HG03442 (cell line): ENCODE results near the gene DDIT3.
"Not testable (repeated sequence)": the region's sequence is repeated elsewhere in the genome, so short reads cannot be mapped to it uniquely, and the experiment has no call there.

Source experiments
- ATAC-seq: cut with Tn5 transposase; IDR thresholded peaks from one replicate; pipeline ENCODE4 v1.9.1; 2021; ENCODE audit warnings: mild to moderate bottlenecking, moderate library complexity; ENCODE audit not compliant: unreplicated experiment

Gene DDIT3

DNA sequence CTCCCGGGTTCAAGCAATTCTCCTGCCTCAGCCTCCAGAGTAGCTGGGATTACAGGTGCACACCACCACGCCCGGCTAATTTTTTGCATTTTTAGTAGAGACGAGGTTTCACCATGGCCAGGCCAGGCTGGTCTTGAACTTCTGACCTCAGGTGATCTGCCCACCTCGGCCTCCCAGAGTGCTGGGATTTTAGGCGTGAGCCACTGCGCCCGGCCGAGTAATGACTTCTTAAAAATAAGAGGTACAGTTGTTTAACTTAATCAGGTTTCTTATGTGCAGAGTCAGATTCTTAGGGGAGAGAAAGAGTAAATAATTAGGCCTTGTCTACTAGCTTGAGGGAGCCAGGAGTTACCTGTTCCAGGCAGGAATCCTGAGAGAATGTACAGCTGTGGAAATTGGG is 6.1 kb downstream of the DDIT3 start:
- not testable (repeated sequence) for ATAC-seq

DNA sequence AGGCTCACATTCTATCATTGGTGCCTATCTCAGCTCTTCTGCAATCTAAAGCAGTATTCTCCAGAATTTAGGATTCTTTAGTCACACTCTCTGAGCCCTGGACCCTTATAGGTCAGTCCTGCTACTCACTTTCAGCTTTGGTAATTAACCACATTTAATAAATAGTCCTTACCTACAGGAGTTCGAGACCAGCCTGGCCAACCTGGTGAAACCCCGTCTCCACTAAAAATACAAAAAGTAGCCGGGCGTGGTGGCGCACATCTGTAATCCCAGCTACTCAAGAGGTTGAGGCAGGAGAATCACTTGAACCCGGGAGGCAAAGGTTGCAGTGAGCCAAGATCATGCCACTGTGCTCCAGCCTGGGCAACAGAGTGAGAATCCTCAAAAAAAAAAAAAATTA is 6.6 kb downstream of the DDIT3 start:
- ATAC-seq, result not testable (repeated sequence)

DNA sequence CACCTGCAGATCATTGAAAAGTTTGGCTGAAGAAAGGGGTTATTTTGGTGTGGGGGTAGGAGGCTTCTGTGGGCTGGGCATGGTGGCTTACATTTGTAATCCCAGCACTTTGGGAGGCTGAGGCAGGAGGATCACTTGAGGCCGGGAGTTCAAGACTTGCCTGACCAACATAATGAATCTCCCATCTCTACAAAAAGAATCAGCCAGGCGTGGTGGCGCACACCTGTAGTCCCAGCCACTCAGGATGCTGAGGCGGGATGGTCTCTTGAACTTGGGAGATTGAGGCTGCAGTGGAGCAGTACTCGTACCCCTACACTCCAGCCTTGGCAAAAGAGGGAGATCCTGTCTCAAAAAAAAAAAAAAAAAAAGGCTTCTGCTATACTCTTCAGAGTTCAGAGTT is 7.0 kb downstream of the DDIT3 start:
- ATAC-seq, result no peak

DNA sequence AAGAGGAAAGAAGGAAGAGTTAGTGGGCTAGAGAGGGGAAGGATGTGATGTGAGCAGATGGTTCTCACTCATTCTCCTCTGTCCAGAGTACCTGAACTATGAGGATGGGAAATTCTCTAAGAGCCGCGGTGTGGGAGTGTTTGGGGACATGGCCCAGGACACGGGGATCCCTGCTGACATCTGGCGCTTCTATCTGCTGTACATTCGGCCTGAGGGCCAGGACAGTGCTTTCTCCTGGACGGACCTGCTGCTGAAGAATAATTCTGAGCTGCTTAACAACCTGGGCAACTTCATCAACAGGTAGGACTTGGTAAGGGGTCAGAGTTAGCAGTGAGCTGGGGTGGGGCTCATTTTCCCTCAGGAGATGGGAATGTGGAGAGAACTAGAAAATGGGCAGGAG is 7.6 kb downstream of the DDIT3 start:
- no peak for ATAC-seq

DNA sequence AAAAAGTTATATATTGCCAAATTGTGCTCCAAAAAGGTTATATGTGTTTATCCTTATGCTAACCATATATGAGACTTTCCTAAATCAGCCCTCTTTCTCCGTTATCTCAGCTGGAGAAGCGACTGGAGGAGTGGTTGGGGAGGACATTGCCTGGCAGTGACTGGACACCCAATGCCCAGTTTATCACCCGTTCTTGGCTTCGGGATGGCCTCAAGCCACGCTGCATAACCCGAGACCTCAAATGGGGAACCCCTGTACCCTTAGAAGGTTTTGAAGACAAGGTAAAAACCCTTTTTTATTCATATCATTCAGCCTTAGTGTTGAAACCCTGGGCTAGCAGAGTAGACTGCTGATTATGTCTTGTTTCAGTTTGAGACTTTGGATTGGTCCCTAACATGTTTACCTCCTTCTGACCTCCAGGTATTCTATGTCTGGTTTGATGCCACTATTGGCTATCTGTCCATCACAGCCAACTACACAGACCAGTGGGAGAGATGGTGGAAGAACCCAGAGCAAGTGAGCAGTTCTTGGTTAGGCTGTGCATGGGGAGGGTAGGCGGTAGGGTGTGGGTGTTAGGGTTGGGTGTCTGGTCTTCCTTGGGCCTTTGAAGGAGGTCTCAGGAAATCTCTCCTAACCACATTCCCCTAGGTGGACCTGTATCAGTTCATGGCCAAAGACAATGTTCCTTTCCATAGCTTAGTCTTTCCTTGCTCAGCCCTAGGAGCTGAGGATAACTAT is 8.6 kb downstream of the DDIT3 start:
- no peak for ATAC-seq

DNA sequence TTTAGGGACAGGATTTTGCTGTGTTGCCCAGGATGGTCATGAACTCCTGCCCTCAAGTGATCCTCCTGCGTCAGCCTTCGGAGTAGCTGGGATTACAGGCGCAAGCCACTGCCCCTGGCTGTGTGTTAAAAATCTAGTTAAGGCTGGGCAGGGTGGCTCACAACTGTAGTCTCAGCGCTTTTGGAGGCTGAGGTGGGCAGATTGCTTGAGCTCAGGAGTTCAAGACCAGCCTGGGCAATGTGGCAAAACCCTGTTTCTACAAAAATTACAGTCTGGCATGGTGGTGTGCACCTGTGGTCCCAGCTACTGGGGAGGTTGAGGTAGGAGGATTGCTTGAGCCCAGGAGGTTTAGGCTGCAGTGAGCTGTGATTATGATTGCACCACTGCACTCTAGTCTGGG is 9.2 kb downstream of the DDIT3 start:
- no peak for ATAC-seq

DNA sequence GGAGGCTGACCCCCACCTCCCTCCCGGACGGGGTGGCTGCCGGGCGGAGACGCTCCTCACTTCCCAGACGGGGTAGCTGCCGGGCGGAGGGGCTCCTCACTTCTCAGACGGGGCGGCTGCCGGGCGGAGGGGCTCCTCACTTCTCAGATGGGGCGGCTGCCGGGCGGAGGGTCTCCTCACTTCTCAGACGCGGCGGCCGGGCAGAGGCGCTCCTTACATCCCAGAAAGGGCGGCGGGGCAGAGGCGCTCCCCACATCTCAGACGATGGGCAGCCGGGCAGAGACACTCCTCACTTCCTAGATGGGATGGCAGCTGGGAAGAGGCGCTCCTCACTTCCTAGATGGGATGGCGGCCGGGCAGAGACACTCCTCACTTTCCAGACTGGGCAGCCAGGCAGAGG is 12.5 kb downstream of the DDIT3 start:
- ATAC-seq, result not testable (repeated sequence)

DNA sequence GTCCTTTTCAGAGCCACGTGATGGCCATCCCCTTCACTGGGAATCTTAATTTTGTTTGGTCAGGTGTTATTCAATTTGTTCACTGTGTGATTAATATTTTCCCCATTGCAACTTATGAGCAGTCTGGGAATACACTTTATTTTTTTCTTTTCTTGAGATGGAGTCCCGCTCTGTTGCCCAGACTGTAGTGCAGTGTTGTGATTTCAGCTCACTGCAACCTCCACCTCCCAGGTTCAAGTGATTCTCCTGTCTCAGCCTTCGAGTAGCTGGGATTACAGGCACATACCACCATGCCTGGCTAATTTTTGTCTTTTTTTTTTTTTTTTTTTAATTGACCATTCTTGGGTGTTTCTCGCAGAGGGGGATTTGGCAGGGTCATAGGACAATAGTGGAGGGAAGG is 13.8 kb downstream of the DDIT3 start:
- ATAC-seq, result not testable (repeated sequence)

DNA sequence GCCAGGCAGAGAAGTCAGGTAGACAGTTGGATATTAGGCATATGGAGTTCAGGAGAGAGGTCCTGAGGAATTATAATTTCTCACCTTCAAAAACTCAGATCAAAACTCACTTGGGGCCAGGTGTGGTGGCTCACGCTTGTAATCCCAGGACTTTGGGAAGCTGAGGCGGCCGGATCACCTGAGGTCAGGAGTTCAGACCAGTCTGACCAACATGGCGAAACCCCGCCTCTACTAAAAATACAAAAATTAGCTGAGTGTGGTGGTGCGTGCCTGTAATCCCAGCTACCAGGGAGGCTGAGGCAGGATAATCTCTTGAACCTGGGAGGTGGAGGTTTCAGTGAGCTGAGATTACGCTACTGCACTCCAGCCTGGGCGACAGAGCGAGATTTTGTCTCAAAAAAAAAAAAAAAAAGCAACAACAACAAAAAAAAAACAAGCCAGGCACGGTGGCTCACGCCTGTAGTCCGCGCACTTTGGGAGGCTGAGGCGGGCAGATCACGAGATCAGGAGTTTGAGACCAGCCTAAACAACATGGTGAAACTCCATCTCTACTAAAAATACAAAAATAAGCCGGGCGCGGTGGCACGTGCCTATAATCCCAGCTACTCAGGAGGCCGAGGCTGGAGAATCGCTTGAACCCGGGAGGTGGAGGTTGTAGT is 17.9 kb downstream of the DDIT3 start:
- not testable (repeated sequence) for ATAC-seq

DNA sequence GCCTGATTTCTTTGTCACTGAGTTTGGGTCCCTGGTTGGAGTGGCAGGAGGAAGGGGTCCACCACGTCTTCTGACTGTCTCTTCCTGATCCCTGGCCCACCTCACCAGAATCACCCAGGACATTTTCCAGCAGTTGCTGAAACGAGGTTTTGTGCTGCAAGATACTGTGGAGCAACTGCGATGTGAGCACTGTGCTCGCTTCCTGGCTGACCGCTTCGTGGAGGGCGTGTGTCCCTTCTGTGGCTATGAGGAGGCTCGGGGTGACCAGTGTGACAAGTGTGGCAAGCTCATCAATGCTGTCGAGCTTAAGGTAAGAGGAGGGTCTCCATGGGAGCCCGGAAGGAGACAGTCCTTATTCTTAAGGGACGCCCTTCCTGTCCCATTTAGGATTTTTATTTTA is 20.1 kb downstream of the DDIT3 start:
- ATAC-seq, result no peak

DNA sequence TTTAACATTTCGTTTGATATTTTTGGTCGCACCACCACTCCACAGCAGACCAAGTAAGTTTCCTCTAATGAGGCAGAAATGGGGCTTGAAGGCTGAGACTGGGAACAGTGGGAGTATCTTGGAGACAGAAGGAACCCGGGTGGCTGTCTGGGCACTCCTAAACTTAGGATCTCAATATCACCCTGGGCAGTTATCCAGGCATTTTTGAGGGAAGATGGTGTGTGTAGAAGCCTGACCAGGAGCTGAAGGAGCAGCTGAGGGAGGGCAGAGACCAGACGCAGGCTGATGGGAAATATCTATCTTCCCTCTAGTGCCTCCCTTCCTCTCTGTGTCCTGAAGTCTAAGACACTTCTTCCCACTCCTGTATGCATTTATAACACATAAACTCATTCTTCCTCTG is 21.7 kb downstream of the DDIT3 start:
- no peak for ATAC-seq

DNA sequence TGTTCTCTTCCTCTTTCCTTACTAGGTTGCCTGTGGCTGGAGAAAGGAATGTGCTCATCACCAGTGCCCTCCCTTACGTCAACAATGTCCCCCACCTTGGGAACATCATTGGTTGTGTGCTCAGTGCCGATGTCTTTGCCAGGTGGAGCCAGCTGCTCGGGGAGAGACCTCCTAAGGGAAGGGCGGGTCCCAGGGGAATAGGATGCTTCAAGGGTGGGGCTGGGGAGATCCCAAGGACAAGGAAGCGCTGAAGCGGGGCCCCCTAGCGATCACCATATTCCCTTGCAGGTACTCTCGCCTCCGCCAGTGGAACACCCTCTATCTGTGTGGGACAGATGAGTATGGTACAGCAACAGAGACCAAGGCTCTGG is 22.2 kb downstream of the DDIT3 start:
- no peak for ATAC-seq

DNA sequence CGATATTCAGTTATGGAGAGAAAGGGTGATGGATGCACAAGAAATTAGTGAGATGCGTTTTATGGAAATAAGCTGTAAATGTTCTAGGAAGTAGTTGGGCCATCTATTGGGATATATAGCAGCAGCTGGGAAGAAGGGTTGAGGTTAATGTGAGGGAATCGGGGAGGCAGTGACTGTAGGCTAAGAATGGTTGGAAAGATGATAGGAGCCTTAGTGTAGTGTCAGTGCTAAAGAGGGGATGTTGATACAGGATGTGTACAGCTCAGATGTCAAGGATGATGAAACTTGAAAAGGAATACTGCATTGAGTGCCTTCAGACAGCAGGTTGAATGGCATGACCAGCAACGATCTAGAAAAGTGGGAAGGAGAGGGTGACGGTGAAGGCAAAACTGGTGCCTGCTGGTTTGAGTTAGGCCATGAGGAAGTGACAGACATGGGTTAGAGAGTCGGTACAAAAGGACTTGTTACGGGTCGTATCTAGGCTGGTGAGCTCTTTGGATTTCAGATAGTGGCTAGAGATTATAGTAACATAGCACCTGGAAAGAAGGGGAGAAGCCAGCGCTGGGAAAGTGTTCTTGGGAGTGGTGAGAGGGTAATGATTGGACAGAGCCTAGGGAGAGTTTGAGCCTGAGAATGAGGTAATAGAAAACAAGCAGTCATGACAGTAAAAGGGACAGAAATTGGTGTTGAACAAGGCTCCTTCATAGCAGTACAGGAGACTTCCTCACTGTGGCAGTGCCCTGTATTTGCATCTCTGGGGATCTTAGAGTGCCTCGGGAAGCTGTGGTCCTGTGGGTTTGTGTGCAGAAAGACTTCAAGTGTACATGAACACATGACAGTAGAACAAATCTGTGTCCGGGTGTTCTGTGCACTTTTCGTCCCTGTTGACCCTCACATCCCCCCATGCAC is 22.8 kb downstream of the DDIT3 start:
- ATAC-seq, result no peak

DNA sequence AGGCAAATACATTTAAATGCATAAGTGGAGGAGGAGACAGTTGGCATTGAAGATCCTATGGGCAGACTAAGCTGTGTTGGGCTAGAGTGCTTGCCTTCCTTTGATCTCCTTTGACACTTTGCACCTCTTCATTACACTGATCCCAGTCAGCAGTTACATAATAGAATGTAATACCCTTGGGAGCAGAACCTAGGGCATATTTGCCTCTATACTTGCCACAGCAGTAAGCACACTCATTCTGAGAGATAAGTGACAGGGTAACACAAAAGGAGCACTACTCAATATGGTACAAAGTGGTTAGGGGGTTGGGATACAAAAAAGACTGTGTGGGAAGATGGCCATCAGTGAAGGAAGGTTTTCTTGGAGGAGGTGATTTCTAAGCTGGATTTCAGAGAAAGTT is 23.5 kb downstream of the DDIT3 start:
- peak; percentile 55 for ATAC-seq

DNA sequence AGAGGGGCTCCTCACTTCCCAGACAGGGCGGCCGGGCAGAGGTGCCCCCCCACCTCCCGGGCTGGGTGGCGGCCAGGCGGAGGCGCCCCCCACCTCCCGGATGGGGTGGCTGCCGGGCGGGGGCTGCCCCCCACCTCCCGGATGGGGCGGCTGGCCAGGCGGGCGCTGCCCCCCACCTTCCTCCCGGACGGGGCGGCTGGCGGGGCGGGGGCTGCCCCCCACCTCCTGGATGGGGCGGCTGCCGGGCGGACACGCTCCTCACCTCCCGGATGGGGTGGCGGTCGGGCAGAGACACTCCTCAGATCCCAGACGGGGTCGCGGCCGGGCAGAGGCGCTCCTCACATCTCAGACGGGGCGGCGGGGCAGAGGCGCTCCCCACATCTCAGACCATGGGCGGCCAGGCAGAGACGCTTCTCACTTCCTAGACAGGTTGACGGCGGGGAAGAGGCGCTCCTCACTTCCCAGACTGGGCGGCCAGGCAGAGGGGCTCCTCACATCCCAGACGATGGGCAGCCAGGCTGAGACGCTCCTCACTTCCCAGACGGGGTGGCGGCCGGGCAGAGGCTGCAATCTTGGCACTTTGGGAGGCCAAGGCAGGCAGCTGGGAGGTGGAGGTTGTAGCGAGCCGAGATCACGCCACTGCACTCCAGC is 25.1 kb downstream of the DDIT3 start:
- not testable (repeated sequence) for ATAC-seq

DNA sequence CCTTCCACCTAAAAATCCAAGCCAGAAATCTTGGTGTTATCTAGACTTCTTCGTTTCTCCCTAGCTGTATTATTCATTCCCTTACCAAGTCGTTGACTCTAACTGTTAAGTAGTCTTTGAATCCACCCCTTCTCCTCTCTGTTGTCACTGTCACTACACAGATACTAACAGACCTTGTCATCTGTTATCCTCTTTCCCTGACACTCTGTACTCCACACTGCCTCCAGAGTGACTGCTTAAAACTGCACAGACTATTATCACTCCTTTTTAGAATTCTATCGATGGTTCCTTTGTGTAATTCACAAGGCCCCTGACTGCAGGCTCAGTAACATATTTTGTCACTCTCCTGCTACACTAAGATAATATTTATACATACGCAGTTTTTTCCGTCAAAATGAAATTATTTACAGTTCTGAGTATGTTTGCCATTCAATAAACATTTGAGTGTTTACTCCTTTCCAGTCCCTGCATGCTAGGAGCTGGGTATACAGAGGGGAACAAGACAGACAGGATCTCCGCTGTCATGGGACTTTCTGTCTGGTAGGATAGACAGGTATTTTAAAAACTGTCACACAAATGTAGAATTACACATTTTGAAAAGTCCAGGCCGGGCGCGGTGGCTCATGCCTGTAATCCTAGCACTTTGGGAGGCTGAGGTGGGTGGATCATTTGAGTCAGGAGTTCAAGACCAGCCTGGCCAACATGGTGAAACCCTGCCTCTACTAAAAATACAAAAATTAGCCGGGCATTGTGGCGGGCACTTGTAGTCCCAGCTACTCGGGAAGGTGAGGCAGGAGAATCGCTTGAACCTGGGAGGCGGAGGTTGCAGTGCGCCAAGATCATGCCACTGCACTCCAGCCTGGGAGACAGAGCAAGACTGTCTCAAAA is 28.7 kb downstream of the DDIT3 start:
- no peak for ATAC-seq

DNA sequence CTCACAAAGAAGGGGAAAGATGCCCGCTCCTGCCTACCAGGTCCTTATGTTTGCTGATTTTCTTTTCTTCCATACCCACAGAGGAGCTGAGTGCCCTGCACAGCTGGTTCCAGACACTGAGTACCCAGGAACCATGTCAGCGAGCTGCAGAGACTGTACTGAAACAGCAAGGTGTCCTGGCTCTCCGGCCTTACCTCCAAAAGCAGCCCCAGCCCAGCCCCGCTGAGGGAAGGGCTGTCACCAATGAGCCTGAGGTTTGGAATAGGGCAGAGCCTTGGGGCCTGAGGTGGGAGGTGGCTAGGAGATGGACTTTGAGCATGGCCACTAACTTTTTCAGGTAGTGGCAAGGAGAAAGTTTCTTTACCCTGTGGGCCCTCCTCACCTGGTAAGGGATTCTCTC is 30.2 kb downstream of the DDIT3 start:
- ATAC-seq, result no peak

DNA sequence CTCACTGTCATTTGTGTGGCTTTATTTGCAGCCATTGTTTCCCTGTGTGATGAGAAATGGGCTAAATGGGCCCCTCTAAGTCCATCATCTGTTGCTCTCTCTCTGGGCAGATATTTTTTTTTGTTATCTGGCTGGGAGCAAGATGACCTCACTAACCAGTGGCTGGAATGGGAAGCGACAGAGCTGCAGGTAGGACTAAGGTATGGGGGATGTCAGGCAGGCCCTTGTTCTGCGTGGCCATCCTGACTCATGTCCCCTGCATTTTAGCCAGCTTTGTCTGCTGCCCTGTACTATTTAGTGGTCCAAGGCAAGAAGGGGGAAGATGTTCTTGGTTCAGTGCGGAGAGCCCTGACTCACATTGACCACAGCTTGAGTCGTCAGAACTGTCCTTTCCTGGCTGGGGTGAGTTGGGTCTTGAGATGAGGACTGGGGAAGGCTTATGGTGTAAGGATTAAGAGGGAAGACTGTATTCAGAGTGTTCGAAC is 31.1 kb downstream of the DDIT3 start:
- ATAC-seq, result no peak

DNA sequence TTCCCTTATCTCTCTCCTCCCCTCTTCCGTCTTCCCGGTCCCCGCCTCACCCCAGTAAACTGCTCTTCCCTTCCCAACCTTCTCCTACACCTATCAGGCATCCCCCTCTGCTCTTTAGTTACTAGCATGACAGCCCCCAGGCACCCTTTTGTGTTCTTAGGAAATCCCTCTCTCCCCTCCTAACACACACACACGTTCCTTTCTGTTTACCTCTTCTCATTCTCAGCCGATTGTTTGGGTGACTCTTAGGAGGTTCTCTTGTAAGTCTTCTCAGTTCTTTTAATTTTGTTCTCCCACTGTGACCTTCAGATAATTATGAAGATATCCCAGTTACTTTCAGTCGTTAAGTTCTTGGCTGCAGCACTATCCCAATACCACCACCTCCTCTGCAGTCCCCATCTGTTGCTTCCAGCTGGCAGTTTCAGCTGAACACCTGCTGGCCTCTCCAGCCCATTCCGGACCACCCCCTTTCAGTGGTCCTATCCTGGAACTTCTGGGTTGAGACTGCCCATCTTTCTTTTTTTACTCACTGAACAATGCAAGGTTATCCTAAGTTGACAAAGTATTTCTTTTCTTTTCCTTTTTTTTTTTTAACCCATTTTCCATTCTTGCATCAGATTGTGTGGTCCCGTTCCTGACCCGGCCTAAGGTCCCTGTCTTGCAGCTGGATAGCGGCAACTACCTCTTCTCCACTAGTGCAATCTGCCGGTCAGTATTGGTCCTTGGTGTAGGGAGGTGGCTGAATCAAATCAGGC is 31.7 kb downstream of the DDIT3 start:
- no peak for ATAC-seq
